Measurements from ENCODE around the gene LRMDA. TPM values are rescaled to one million over a fixed set of nuclear protein-coding genes. Genes with fewer than 3 reads are reported as not detected.

LRMDA gene
- total and polyA plus RNA-seq, 2 of the 8 experiments (the other 6 are each of a cell fraction or from before 2014, with no cell fraction given), result 0.86 to 2.8 TPM

DNA sequence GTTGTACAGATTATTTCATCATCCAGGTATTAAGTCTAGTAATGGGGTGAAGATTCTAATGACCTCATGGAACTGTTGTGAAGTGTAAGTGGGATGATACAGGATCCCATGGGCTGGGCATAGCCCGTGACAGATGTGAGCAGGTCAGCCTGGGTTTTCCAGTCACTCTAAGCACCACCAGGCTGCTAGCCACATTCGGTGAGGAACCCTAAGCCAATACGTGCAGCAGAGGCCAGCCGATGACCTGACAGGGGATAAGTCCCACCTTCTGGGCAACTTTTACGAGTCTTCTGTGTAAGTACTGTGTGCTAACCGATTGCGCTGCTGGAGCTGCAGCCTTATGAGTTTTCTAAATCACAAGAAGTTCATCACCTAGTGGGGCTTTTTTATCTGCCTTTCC, 37.2 kb upstream of the LRMDA start:
- Histone ChIP-seq H4K5ac (ENCODE audit: insufficient read length, low read depth, low read length) (no peak overlapping the region), H3K9ac (replicated peaks in 1 of 4; ENCODE audit: extremely low read depth in 1 of 4, low read depth in 3 of 4, low read length in 3 of 4) (no peak overlapping the region), H3K4me3 (ENCODE audit: extremely low read depth in 1 of 4, insufficient read depth in 2 of 4, low read depth in 3 of 4, low read length in 4 of 4) (no peak overlapping the region), H2BK15ac (ENCODE audit: low read length) (no peak overlapping the region), H2AK5ac (ENCODE audit: low read depth, low read length) (no peak overlapping the region), H2BK120ac (replicated peaks; ENCODE audit: low read depth, low read length) (no peak overlapping the region), H3K4me2 (ENCODE audit: insufficient read depth in 1 of 2, low read depth in 2 of 2, low read length in 2 of 2) (no peak overlapping the region), H3K23ac (ENCODE audit: insufficient read length) (no peak overlapping the region), H3K23me2 (ENCODE audit: low read depth, low read length) (peaks cover 18% of the 10 kb centered on the region; the same call in 1 of the 2 replicates), H3K79me2 (ENCODE audit: control insufficient read depth in 1 of 2, insufficient read depth in 2 of 2, low read length in 2 of 2) (no peaks in the 10 kb centered on the region), H3K36me3 (ENCODE audit: control insufficient read depth in 2 of 4, insufficient read depth in 4 of 4, low read length in 3 of 4) (peaks cover 0 to 5% (median 0%) of the 10 kb centered on the region in 4 experiments; a peak in 1 of 8 replicates), H4K8ac (ENCODE audit: extremely low read depth, insufficient read depth, low read length) (no peak overlapping the region), H3K9me3 (ENCODE audit: insufficient read depth in 2 of 2, low read depth in 1 of 2, low read length in 1 of 2) (no peaks in the 10 kb centered on the region), H3K18ac (ENCODE audit: extremely low read depth, low read length) (no peak overlapping the region), H2AFZ (ENCODE audit: low read length) (no peak overlapping the region), H3K4me1 (replicated peaks in 1 of 4; ENCODE audit: control insufficient read depth in 3 of 4, insufficient read depth in 4 of 4, low read length in 3 of 4) (peaks cover 0 to 28% (median 10%) of the 10 kb centered on the region in 4 experiments; a peak in 6 of 7 replicates), H2BK5ac (ENCODE audit: low read depth, low read length) (no peak overlapping the region), H4K20me1 (replicated peaks in 1 of 2; ENCODE audit: control insufficient read depth in 1 of 2, insufficient read depth in 2 of 2, low read length in 2 of 2) (peaks cover 3 to 11% of the 10 kb centered on the region in 2 experiments), H3K14ac (ENCODE audit: insufficient read length) (no peak overlapping the region), H2BK20ac (ENCODE audit: low read length) (no peak overlapping the region), H3K27me3 (replicated peaks in 1 of 4; ENCODE audit: control insufficient read depth in 3 of 4, extremely low read depth in 1 of 4, insufficient read depth in 3 of 4, low read length in 3 of 4) (peaks cover 52 to 83% (median 64%) of the 10 kb centered on the region in 4 experiments), H3K56ac (replicated peaks; ENCODE audit: insufficient read length, low read depth, low read length) (no peak overlapping the region), H2BK12ac (ENCODE audit: low read depth, low read length) (no peak overlapping the region), H3K79me1 (ENCODE audit: low read depth, low read length) (no peaks in the 10 kb centered on the region), H3K4ac (replicated peaks; ENCODE audit: insufficient read length, low read depth, low read length) (no peak overlapping the region), H4K91ac (replicated peaks; ENCODE audit: insufficient read length, low read length) (no peak overlapping the region), H3K27ac (ENCODE audit: low read depth, low read length) (no peak overlapping the region)
- FAIRE-seq, result no peak
- WGBS, 2 experiments (ENCODE audit: extremely low coverage in 1 of 2, insufficient coverage in 1 of 2, insufficient read length in 1 of 2, insufficient replicate concordance in 2 of 2, low coverage in 1 of 2, low lambda C conversion rate in 2 of 2, missing lambda C conversion rate in 1 of 2), result 84% methylated on average over 7 of the region's 7 CpGs; no CpG with 5 or more reads in 1 of the 2 experiments
- CTCF ChIA-PET (ENCODE audit: partially characterized antibody), result interaction anchor here (0.7 to 4.6 kb wide), 9 partner anchors 9 to 291 kb away, joined by 3 to 25 read pairs (median 4); no protein-coding TSS in a partner anchor
- no peak for DNase-seq (ENCODE audit: low read depth in 1 of 2, low spot score in 2 of 2)
- POLR2A ChIA-PET (ENCODE audit: partially characterized antibody), result no interaction called here
- TF ChIP-seq KDM4A (IDR thresholded peaks at IDR 0.05; ENCODE audit: low read depth, low read length, severe bottlenecking), result no peak
- no peak for TF ChIP-seq CBX8 (IDR thresholded peaks at IDR 0.05; ENCODE audit: borderline replicate concordance, low read depth, low read length)
- no peak for TF ChIP-seq PHF8 (conservative IDR thresholded peaks at IDR 0.05; ENCODE audit: low read depth, low read length)
- no peak for TF ChIP-seq TAF1 (IDR thresholded peaks at IDR 0.05; ENCODE audit: low read depth, low read length)
- no peak for TF ChIP-seq SAP30 (IDR thresholded peaks at IDR 0.05; ENCODE audit: insufficient read depth, insufficient replicate concordance, low read length)
- no peak for TF ChIP-seq TBP (IDR thresholded peaks at IDR 0.05; ENCODE audit: low read depth, low read length)
- no peak for TF ChIP-seq BRCA1 (IDR thresholded peaks at IDR 0.05; ENCODE audit: low read depth, low read length)
- TF ChIP-seq SIN3A (conservative IDR thresholded peaks at IDR 0.05 in 1 of 2, IDR thresholded peaks at IDR 0.05 in 1 of 2; ENCODE audit: low read depth in 1 of 2, low read length in 2 of 2), result no peak
- TF ChIP-seq JUND (IDR thresholded peaks at IDR 0.05; ENCODE audit: low read length), result no peak
- no peak for TF ChIP-seq CBX5 (IDR thresholded peaks at IDR 0.05; ENCODE audit: low read depth, low read length)
- no peak for TF ChIP-seq YY1 (IDR thresholded peaks at IDR 0.05; ENCODE audit: low read depth, low read length)
- TF ChIP-seq BCL11A (IDR thresholded peaks at IDR 0.05; ENCODE audit: low read depth in 2 of 2, low read length in 2 of 2), result no peak
- no peak for TF ChIP-seq GABPA (IDR thresholded peaks at IDR 0.05; ENCODE audit: borderline replicate concordance, insufficient read depth, low read length)
